Thyroid gland (tissue), 4 donors: ENCODE data around the gene TLR4. TPM values are rescaled to one million over a fixed set of nuclear protein-coding genes. Genes with fewer than 3 reads are reported as not detected.

Experiments
- DNase-seq, 2 donors: peaks; one replicate each; pipeline ENCODE4 v3.0.0-alpha.2; 2019
- H3K27ac ChIP-seq, 3 donors: fragments of 200-600 bp; sonication (generic); 1 replicate in 2 of 3; 2 replicates in 1 of 3; pipeline ENCODE4 v1.5.1; 2016 to 2019; ENCODE audit warnings: mild to moderate bottlenecking in 1 of 3, moderate library complexity in 1 of 3
- H3K27me3 ChIP-seq: fragments of 200-600 bp; sonication (generic); one replicate; pipeline ENCODE4 v1.5.1; 2019
- H3K36me3 ChIP-seq, 2 donors: fragments of 200-600 bp; sonication (generic); one replicate each; pipeline ENCODE4 v1.5.1; 2016 to 2019
- H3K4me1 ChIP-seq, 2 donors: fragments of 200-600 bp; sonication (generic); one replicate each; pipeline ENCODE4 v1.5.1; 2017 to 2019
- H3K4me3 ChIP-seq, 3 donors: fragments of 200-600 bp; sonication (generic); replicated peaks in 1 of 3; 1 replicate in 2 of 3; 2 replicates in 1 of 3; pipeline ENCODE4 v1.5.1; 2016; ENCODE audit warnings: mild to moderate bottlenecking in 1 of 3
- H3K9me3 ChIP-seq: fragments of 200-600 bp; sonication (generic); one replicate; pipeline ENCODE4 v1.5.1; 2017
- POLR2A ChIP-seq, 2 donors: fragments of 450-650 bp; IDR thresholded peaks; one replicate each; pipeline ENCODE4 v1.6.1; 2017; ENCODE audit warnings: antibody characterized with exemption in 2 of 2, mild to moderate bottlenecking in 2 of 2, moderate library complexity in 1 of 2
- WGBS, 2 donors: methylation state at CpG; one replicate each; pipeline ENCODE4 v1.1.5; 2017; 5-methylcytosine and 5-hydroxymethylcytosine counted together
- intact Hi-C: fragments of 100-400 bp; cut with DNase I; formaldehyde crosslinking; loops from one replicate; pipeline ENCODE4 v1.15.1; 2023
- total RNA-seq, 4 donors: library from RNA; depleted of rRNA; stranded (reverse); fragments of >200 nt; gene quantifications; one replicate each; pipeline ENCODE4 v1.2.3, GENCODE V29; 2016
- TF ChIP-seq, protein P1 (sequence below), 6 experiments: fragments of 200-600 bp in 3 of 6; fragments of 450-650 bp in 3 of 6; sonication (generic) in 3 of 6; IDR thresholded peaks; one replicate each; pipeline ENCODE4 v1.5.1; 2016 to 2019; ENCODE audit warnings: antibody characterized with exemption in 6 of 6, mild to moderate bottlenecking in 2 of 6, inconsistent platforms in 1 of 6, moderate library complexity in 1 of 6

Gene TLR4
- total RNA-seq, 4 donors from 2014 or later = 9.8 to 59.0 (median 36.0) TPM

DNA sequence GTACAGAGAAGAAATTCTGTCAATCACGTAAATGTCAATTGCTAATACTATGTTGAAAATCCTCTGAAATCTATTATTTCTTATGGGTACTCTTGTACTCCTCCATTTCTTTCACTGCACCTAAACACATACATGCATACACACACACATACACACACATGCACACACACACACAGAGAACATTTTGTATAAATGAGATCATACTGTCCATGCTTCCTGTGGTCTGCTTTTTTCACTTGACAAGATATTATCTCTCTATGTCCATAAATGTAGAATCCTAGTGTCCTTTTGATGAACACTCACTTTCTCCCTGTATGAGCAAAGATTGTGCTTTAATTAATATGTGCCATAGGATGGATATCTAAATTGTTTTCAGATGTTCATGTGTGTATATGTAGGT is 32.7 kb upstream of the TLR4 start:
- TF ChIP-seq, protein P1, sequence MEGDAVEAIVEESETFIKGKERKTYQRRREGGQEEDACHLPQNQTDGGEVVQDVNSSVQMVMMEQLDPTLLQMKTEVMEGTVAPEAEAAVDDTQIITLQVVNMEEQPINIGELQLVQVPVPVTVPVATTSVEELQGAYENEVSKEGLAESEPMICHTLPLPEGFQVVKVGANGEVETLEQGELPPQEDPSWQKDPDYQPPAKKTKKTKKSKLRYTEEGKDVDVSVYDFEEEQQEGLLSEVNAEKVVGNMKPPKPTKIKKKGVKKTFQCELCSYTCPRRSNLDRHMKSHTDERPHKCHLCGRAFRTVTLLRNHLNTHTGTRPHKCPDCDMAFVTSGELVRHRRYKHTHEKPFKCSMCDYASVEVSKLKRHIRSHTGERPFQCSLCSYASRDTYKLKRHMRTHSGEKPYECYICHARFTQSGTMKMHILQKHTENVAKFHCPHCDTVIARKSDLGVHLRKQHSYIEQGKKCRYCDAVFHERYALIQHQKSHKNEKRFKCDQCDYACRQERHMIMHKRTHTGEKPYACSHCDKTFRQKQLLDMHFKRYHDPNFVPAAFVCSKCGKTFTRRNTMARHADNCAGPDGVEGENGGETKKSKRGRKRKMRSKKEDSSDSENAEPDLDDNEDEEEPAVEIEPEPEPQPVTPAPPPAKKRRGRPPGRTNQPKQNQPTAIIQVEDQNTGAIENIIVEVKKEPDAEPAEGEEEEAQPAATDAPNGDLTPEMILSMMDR (IDR thresholded peaks at IDR 0.05) = no peak
- TF ChIP-seq POLR2A (IDR thresholded peaks at IDR 0.05) = no peak
- Histone ChIP-seq H3K27ac (no peak overlapping the region), H3K4me3 (no peak overlapping the region), H3K36me3 (no peaks in the 10 kb centered on the region), H3K9me3 (no peaks in the 10 kb centered on the region), H3K4me1 (no peaks in the 10 kb centered on the region), H3K27me3 (no peaks in the 10 kb centered on the region)
- DNase-seq = no peak
- WGBS, 2 donors = 96% methylated on average over 1 of the region's 1 CpG
- intact Hi-C loops = no loop called here

DNA sequence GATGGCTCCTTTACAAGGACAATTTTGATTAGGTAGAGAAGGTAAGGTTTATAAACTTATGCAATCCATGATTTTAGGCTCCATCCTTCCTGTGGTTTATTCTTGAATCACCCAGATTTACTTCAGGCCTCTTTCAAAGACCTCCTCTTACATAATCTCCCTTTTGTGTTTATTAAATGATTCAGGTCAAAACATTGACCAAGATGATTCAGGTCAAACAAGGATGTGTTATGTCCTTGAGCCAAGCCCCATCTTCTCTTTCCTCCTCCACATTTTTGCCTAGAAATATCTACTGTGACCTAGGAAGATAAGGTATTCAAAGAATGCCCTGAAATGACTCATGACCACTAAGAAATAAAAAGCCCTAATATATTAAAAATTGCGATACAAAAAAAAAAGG is 31.8 kb upstream of the TLR4 start:
- H3K9me3 ChIP-seq = no peaks in the 10 kb centered on the region
- H3K27me3 ChIP-seq = no peaks in the 10 kb centered on the region
- 93 to 99% methylated on average over 1 of the region's 1 CpG for WGBS, 2 donors
- TF ChIP-seq POLR2A (IDR thresholded peaks at IDR 0.05) = no peak
- TF ChIP-seq, protein P1 (IDR thresholded peaks at IDR 0.05) = no peak
- no peak for DNase-seq
- H3K4me1 ChIP-seq = no peaks in the 10 kb centered on the region
- no peak overlapping the region for H3K27ac ChIP-seq
- H3K4me3 ChIP-seq = no peak overlapping the region
- no peaks in the 10 kb centered on the region for H3K36me3 ChIP-seq
- intact Hi-C loops = no loop called here

DNA sequence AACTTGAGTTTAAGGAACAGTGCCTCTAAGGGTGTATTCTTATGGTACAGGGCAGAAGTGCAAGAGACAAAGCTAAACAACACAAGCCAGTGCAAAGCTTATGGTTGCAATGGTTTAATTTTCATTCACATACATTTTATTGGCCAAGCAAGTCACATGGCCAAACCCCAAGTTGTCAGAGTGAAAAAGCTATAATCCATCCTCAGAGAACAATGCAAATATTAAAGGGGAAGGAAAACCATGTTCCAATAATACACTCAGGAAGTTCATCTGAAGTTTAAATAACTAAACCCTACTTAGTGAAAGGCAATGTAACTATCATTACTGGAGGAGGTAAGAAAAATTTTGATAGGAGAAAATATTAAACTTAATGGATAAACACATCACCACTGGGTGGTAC is 26.6 kb upstream of the TLR4 start:
- Histone ChIP-seq H3K27me3 (no peaks in the 10 kb centered on the region), H3K9me3 (no peaks in the 10 kb centered on the region), H3K4me1 (no peaks in the 10 kb centered on the region), H3K4me3 (no peak overlapping the region), H3K36me3 (no peaks in the 10 kb centered on the region), H3K27ac (no peak overlapping the region)
- no peak for TF ChIP-seq POLR2A (IDR thresholded peaks at IDR 0.05)
- TF ChIP-seq, protein P1 (IDR thresholded peaks at IDR 0.05) = no peak
- no peak for DNase-seq
- intact Hi-C loops = no loop called here

DNA sequence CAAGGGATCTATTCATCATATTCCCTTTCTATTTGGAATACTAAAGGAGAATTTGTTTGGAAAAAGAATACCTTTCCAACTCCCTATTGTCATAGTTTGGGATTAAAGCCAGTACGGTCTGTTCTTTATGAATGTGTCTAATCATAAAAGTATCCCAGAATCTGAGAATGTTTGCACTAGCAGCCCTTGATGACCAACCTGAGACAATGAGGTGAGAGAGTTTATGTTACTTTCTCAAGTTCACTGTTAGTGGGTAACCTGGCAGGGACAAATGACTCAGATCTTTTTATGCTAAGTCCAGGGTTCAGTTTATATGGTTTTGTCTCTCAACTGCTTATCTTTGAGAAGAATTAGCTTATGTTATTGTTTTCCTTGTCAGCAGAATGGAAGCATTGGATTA is 25.3 kb upstream of the TLR4 start:
- intact Hi-C loops = no loop called here
- Histone ChIP-seq H3K4me3 (no peak overlapping the region), H3K27me3 (no peaks in the 10 kb centered on the region), H3K36me3 (no peaks in the 10 kb centered on the region), H3K9me3 (no peaks in the 10 kb centered on the region), H3K4me1 (no peaks in the 10 kb centered on the region), H3K27ac (no peak overlapping the region)
- TF ChIP-seq, protein P1 (IDR thresholded peaks at IDR 0.05) = no peak
- TF ChIP-seq POLR2A (IDR thresholded peaks at IDR 0.05) = no peak
- 0 to 4% methylated on average over 1 of the region's 1 CpG for WGBS, 2 donors
- DNase-seq = no peak

DNA sequence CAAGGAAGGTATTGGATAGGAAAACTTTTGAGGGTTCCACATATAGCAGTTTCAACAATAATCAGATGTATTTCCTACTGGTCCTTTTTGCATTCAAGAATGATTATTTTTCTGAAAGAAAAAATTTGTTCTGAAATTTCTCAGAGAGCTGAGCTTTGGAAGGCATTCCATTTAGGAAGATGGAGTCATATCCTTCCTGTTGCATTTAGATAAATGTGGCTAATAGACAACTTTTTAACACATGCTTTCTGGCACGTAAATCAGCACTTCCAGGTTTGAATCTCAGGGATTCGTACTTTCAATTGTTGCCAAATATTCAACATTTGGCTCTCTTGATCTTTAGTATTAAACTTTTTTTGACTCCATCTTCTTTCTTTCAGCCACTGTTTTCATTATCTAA is 24.8 kb upstream of the TLR4 start:
- H3K4me1 ChIP-seq = no peaks in the 10 kb centered on the region
- H3K27ac ChIP-seq = peak overlapping the region in 1 of 3 donors; percentile 7
- H3K9me3 ChIP-seq = no peaks in the 10 kb centered on the region
- no peak overlapping the region for H3K4me3 ChIP-seq
- intact Hi-C loops = no loop called here
- WGBS, 2 donors = 65 to 68% methylated on average over 2 of the region's 2 CpGs
- no peaks in the 10 kb centered on the region for H3K27me3 ChIP-seq
- no peak for TF ChIP-seq POLR2A (IDR thresholded peaks at IDR 0.05)
- TF ChIP-seq, protein P1 (IDR thresholded peaks at IDR 0.05) = no peak
- no peaks in the 10 kb centered on the region for H3K36me3 ChIP-seq
- DNase-seq = no peak
